CD4-positive, alpha-beta T cell (primary cell): Measurements from ENCODE around the gene SLC25A42. TPM values are rescaled to one million over a fixed set of nuclear protein-coding genes. Genes with fewer than 3 reads are reported as not detected.

ENCODE experiments used
- ATAC-seq: fragments of 200-7000 bp; cut with Tn5 transposase; one replicate; pipeline ENCODE4 v1.10.0; 2022; ENCODE audit warnings: mild to moderate bottlenecking; ENCODE audit not compliant: poor library complexity
- CTCF ChIA-PET: fragments of 350-600 bp; sonication (Branson Sonifier 250); formaldehyde crosslinking; loops from one replicate; lab custom pipeline; 2021; ENCODE audit warnings: antibody characterized with exemption, inconsistent platforms; lab: Charles Lee
- POLR2A ChIA-PET: fragments of 350-600 bp; sonication (Branson Sonifier 250); formaldehyde crosslinking; loops from one replicate; lab custom pipeline; 2021; ENCODE audit warnings: antibody characterized with exemption, inconsistent platforms; lab: Charles Lee
- DNase-seq, 14 experiments: peaks; one replicate each; pipeline ENCODE4 v3.0.0-alpha.2; 2013 to 2020; ENCODE audit warnings: mixed read lengths in 2 of 14
- H3K27ac ChIP-seq, 2 donors: one replicate each; pipeline versions ENCODE4 v1.5.1 to v1.7.0; 2013; ENCODE audit warnings: low read length in 2 of 2, low read depth in 1 of 2, mild to moderate bottlenecking in 1 of 2
- H3K27me3 ChIP-seq, 2 experiments: 1 replicate in 1 of 2; 2 replicates in 1 of 2; pipeline versions ENCODE4 v1.6.1 to v1.7.0; 2013; ENCODE audit warnings: low read length in 2 of 2, control low read depth in 1 of 2, mild to moderate bottlenecking in 1 of 2, moderate library complexity in 1 of 2; ENCODE audit not compliant: insufficient read depth in 2 of 2, control insufficient read depth in 1 of 2
- H3K36me3 ChIP-seq: one replicate; pipeline ENCODE4 v1.6.1; 2013; ENCODE audit warnings: low read length, control low read depth; ENCODE audit not compliant: insufficient read depth
- H3K4me1 ChIP-seq: one replicate; pipeline ENCODE4 v1.6.1; 2013; ENCODE audit warnings: low read length, control low read depth; ENCODE audit not compliant: insufficient read depth
- H3K4me3 ChIP-seq: one replicate; pipeline ENCODE4 v1.5.1; 2013; ENCODE audit warnings: mild to moderate bottlenecking, low read length, moderate library complexity
- H3K9me3 ChIP-seq, 2 experiments: 1 replicate in 1 of 2; 2 replicates in 1 of 2; pipeline versions ENCODE4 v1.6.1 to v1.7.0; 2013; ENCODE audit warnings: low read length in 2 of 2, mild to moderate bottlenecking in 2 of 2, control low read depth in 1 of 2, moderate library complexity in 1 of 2; ENCODE audit not compliant: control insufficient read depth in 1 of 2, insufficient read depth in 1 of 2
- H3K27ac Mint-ChIP-seq: one replicate; pipeline ENCODE4 v1.8.0; 2020; ENCODE audit warnings: mixed read lengths
- H3K27me3 Mint-ChIP-seq: one replicate; pipeline ENCODE4 v1.8.0; 2021; ENCODE audit warnings: mixed read lengths
- H3K36me3 Mint-ChIP-seq: one replicate; pipeline ENCODE4 v1.8.0; 2021; ENCODE audit warnings: low read depth, mixed read lengths
- H3K4me1 Mint-ChIP-seq: one replicate; pipeline ENCODE4 v1.8.0; 2021; ENCODE audit warnings: low read depth, mixed read lengths
- H3K4me3 Mint-ChIP-seq: one replicate; pipeline ENCODE4 v1.8.0; 2020; ENCODE audit warnings: mild to moderate bottlenecking, mixed read lengths
- H3K9me3 Mint-ChIP-seq: one replicate; pipeline ENCODE4 v1.8.0; 2020; ENCODE audit warnings: mixed read lengths
- CTCF ChIP-seq: fragments of 200-600 bp; IDR thresholded peaks from one replicate; pipeline ENCODE4 v1.8.0; 2022; ENCODE audit warnings: antibody characterized with exemption, mild to moderate bottlenecking
- intact Hi-C, 2 experiments: fragments of 100-400 bp; cut with DNase I in 1 of 2; cut with micrococcal nuclease in 1 of 2; formaldehyde crosslinking; loops; one replicate each; pipeline versions ENCODE4 v1.15.1 to v1.9.0; 2023 to 2025; cut with DNase I, micrococcal nuclease
- total RNA-seq, 174 experiments: library from RNA in 2 of 174; stranded (reverse) in 2 of 174; gene quantifications; one replicate each; pipeline ENCODE4 v1.2.3 and lab custom pipeline; 2021 to 2026

The SLC25A42 gene
- total RNA-seq, 2 experiments from 2014 or later: 15.1 to 15.4 TPM

GRCh38 chr19:19043481-19043880 lies 20.3 kb upstream of the SLC25A42 start:
- H3K36me3 Mint-ChIP-seq: peaks cover 37% of the 10 kb centered on the region
- no peaks in the 10 kb centered on the region for H3K27me3 Mint-ChIP-seq
- Histone ChIP-seq H3K4me3 (no peak overlapping the region), H3K9me3 (no peaks in the 10 kb centered on the region), H3K27ac (no peak overlapping the region), H3K4me1 (peaks cover 9% of the 10 kb centered on the region), H3K36me3 (peaks cover 28% of the 10 kb centered on the region), H3K27me3 (no peaks in the 10 kb centered on the region)
- peaks cover 18% of the 10 kb centered on the region for H3K4me1 Mint-ChIP-seq
- CTCF ChIA-PET: no interaction called here
- DNase-seq (no peak), ATAC-seq (no peak)
- POLR2A ChIA-PET: no interaction called here
- intact Hi-C loops: no loop called here
- H3K27ac Mint-ChIP-seq: no peak overlapping the region
- H3K9me3 Mint-ChIP-seq: no peaks in the 10 kb centered on the region
- H3K4me3 Mint-ChIP-seq: no peak overlapping the region
- TF ChIP-seq CTCF: no peak

- intact Hi-C loops: no loop called here
- H3K27ac Mint-ChIP-seq: no peak overlapping the region
- CTCF ChIA-PET: no interaction called here
These were observed 19.9 kb upstream of the SLC25A42 start for GRCh38 chr19:19043881-19044280.

GRCh38 chr19:19049406-19049805 lies 14.4 kb upstream of the SLC25A42 start:
- Histone ChIP-seq H3K4me3 (no peak overlapping the region), H3K9me3 (no peaks in the 10 kb centered on the region), H3K36me3 (peaks cover 35% of the 10 kb centered on the region), H3K4me1 (no peaks in the 10 kb centered on the region), H3K27me3 (no peaks in the 10 kb centered on the region), H3K27ac (no peak overlapping the region)
- intact Hi-C loops: no loop called here
- DNase-seq: no peak
- H3K27ac Mint-ChIP-seq: no peak overlapping the region
- no peak for ATAC-seq
- no peak overlapping the region for H3K4me3 Mint-ChIP-seq
- peaks cover 62% of the 10 kb centered on the region for H3K36me3 Mint-ChIP-seq
- ChIA-PET POLR2A (no interaction called here), CTCF (no interaction called here)
- no peaks in the 10 kb centered on the region for H3K27me3 Mint-ChIP-seq
- no peak for TF ChIP-seq CTCF
- H3K4me1 Mint-ChIP-seq: no peaks in the 10 kb centered on the region
- no peaks in the 10 kb centered on the region for H3K9me3 Mint-ChIP-seq

More at GRCh38 chr19:19043881-19044280, 19.9 kb upstream of the SLC25A42 start:
- H3K9me3 Mint-ChIP-seq: no peaks in the 10 kb centered on the region
- Histone ChIP-seq H3K9me3 (no peaks in the 10 kb centered on the region), H3K4me1 (peaks cover 9% of the 10 kb centered on the region), H3K36me3 (peaks cover 30% of the 10 kb centered on the region), H3K27ac (no peak overlapping the region), H3K27me3 (no peaks in the 10 kb centered on the region), H3K4me3 (no peak overlapping the region)
- POLR2A ChIA-PET: interaction anchor here (0.7 kb wide), 1 partner anchor 20 kb away, joined by 3 read pairs; the partner anchor contains the start of gene SLC25A42
- no peak for TF ChIP-seq CTCF
- peaks cover 40% of the 10 kb centered on the region for H3K36me3 Mint-ChIP-seq
- H3K27me3 Mint-ChIP-seq: no peaks in the 10 kb centered on the region
- no peak overlapping the region for H3K4me3 Mint-ChIP-seq
- DNase-seq: no peak
- peaks cover 18% of the 10 kb centered on the region for H3K4me1 Mint-ChIP-seq
- no peak for ATAC-seq
